Stimulated activated CD8-positive, alpha-beta memory T cell treated with anti-CD3 and anti-CD28 coated beads, Interleukin-15, amount 100 ng/mL, for 4 hours (primary cell): Measurements from ENCODE around the gene CDKN2B.
"Not testable (repeated sequence)": the region's sequence is repeated elsewhere in the genome, so short reads cannot be mapped to it uniquely, and the experiment has no call there.

Experiments used
- DNase-seq, 2 donors: peaks; one replicate each; pipeline ENCODE4 v3.0.0-alpha.2; 2020; ENCODE audit warnings: low read depth in 2 of 2

The CDKN2B gene

GRCh38 chr9:22008717-22009505 is at the start of gene CDKN2B:
Gene CDKN2B, minus strand, starts transcription at chr9:22009305. Its CDS starts 352 bp downstream, at chr9:22008953.
- peak in 1 of 2 donors; percentile 20 for DNase-seq

- DNase-seq, result not testable (repeated sequence)
These were observed 48.9 kb upstream of the CDKN2B start for GRCh38 chr9:22057972-22058371.

- DNase-seq, result no peak
These were observed 47.3 kb upstream of the CDKN2B start for GRCh38 chr9:22056402-22056801.

- DNase-seq, result no peak
These were observed 46.0 kb upstream of the CDKN2B start for GRCh38 chr9:22055090-22055489.

GRCh38 chr9:22054529-22054928 is 45.4 kb upstream of the CDKN2B start:
- no peak for DNase-seq

GRCh38 chr9:22054076-22054475 is 45.0 kb upstream of the CDKN2B start:
- DNase-seq, result no peak

- DNase-seq, result no peak
These were observed 44.1 kb upstream of the CDKN2B start for GRCh38 chr9:22053178-22053577.

GRCh38 chr9:22052376-22052945 is 43.4 kb upstream of the CDKN2B start:
- DNase-seq, result no peak

- DNase-seq, result no peak
These were observed 41.8 kb upstream of the CDKN2B start for GRCh38 chr9:22050924-22051323.

GRCh38 chr9:22049411-22049810 is 40.3 kb upstream of the CDKN2B start:
- DNase-seq, result no peak

GRCh38 chr9:22047596-22047995 is 38.5 kb upstream of the CDKN2B start:
- no peak for DNase-seq

- DNase-seq, result no peak
These were observed 37.3 kb upstream of the CDKN2B start for GRCh38 chr9:22046243-22046885.

GRCh38 chr9:22045423-22045822 is 36.3 kb upstream of the CDKN2B start:
- no peak for DNase-seq

- no peak for DNase-seq
These were observed 35.5 kb upstream of the CDKN2B start for GRCh38 chr9:22044583-22044982.

GRCh38 chr9:22043928-22044327 is 34.8 kb upstream of the CDKN2B start:
- no peak for DNase-seq

GRCh38 chr9:22041775-22042174 is 32.7 kb upstream of the CDKN2B start:
- no peak for DNase-seq

- no peak for DNase-seq
These were observed 32.2 kb upstream of the CDKN2B start for GRCh38 chr9:22041344-22041743.

- DNase-seq, result no peak
These were observed 31.7 kb upstream of the CDKN2B start for GRCh38 chr9:22040760-22041159.

- DNase-seq, result no peak
These were observed 30.2 kb upstream of the CDKN2B start for GRCh38 chr9:22039258-22039657.

- DNase-seq, result no peak
These were observed 29.0 kb upstream of the CDKN2B start for GRCh38 chr9:22037954-22038690.

GRCh38 chr9:22036866-22037626 is 27.9 kb upstream of the CDKN2B start:
- no peak for DNase-seq
